Memory B cell (primary cell): ENCODE measurements around the gene STK40.
A peak's percentile ranks its signal among the peaks of the same experiment; 100 is the strongest.

Experiments
- ATAC-seq: fragments of 150-1000 bp; cut with Tn5 transposase; 2 replicates; pipeline ENCODE4 v1.10.0; 2021; ENCODE audit warnings: low read depth, mild to moderate bottlenecking, moderate library complexity
- DNase-seq, 2 donors: peaks; one replicate each; pipeline ENCODE4 v3.0.0; 2022; ENCODE audit warnings: low spot score in 2 of 2
- H3K27ac Mint-ChIP-seq: one replicate; pipeline ENCODE4 v1.8.0; 2022; ENCODE audit warnings: mild to moderate bottlenecking, moderate library complexity, mixed read lengths
- H3K27me3 Mint-ChIP-seq: one replicate; pipeline ENCODE4 v1.8.0; 2022; ENCODE audit warnings: mixed read lengths
- H3K36me3 Mint-ChIP-seq: one replicate; pipeline ENCODE4 v1.8.0; 2022; ENCODE audit warnings: mild to moderate bottlenecking, mixed read lengths
- H3K4me1 Mint-ChIP-seq: one replicate; pipeline ENCODE4 v1.8.0; 2022; ENCODE audit warnings: mixed read lengths
- H3K4me3 Mint-ChIP-seq: one replicate; pipeline ENCODE4 v1.8.0; 2022; ENCODE audit warnings: mild to moderate bottlenecking, moderate library complexity, mixed read lengths
- H3K9me3 Mint-ChIP-seq: one replicate; pipeline ENCODE4 v1.8.0; 2022; ENCODE audit warnings: mixed read lengths

STK40 gene

GRCh38 chr1:36390411-36390810 lies 4.7 kb upstream of the STK40 start:
- DNase-seq, result no peak
- Mint-ChIP-seq H3K27me3 (no peaks in the 10 kb centered on the region), H3K27ac (peak overlapping the region; percentile 84), H3K9me3 (no peaks in the 10 kb centered on the region), H3K36me3 (peaks cover 22% of the 10 kb centered on the region), H3K4me1 (peaks cover 59% of the 10 kb centered on the region), H3K4me3 (peak overlapping the region; percentile 67)
- no peak for ATAC-seq

- Mint-ChIP-seq H3K9me3 (no peaks in the 10 kb centered on the region), H3K4me1 (peaks cover 58% of the 10 kb centered on the region), H3K27ac (peak overlapping the region; percentile 84), H3K36me3 (peaks cover 21% of the 10 kb centered on the region), H3K27me3 (no peaks in the 10 kb centered on the region), H3K4me3 (peak overlapping the region; percentile 52)
- DNase-seq (no peak), ATAC-seq (no peak)
These were observed 4.3 kb upstream of the STK40 start for GRCh38 chr1:36389999-36390398.

GRCh38 chr1:36389261-36389660 lies 3.5 kb upstream of the STK40 start:
- H3K36me3 Mint-ChIP-seq, result peaks cover 20% of the 10 kb centered on the region
- H3K27me3 Mint-ChIP-seq, result no peaks in the 10 kb centered on the region
- no peak for DNase-seq
- ATAC-seq, result no peak
- peak overlapping the region; percentile 68 for H3K4me3 Mint-ChIP-seq
- peaks cover 62% of the 10 kb centered on the region for H3K4me1 Mint-ChIP-seq
- peak overlapping the region; percentile 84 for H3K27ac Mint-ChIP-seq
- no peaks in the 10 kb centered on the region for H3K9me3 Mint-ChIP-seq

- peaks cover 65% of the 10 kb centered on the region for H3K4me1 Mint-ChIP-seq
- H3K27me3 Mint-ChIP-seq, result no peaks in the 10 kb centered on the region
- DNase-seq, result no peak
- peaks cover 12% of the 10 kb centered on the region for H3K36me3 Mint-ChIP-seq
- H3K9me3 Mint-ChIP-seq, result no peaks in the 10 kb centered on the region
- H3K4me3 Mint-ChIP-seq, result peak overlapping the region; percentile 87
- peak overlapping the region; percentile 98 for H3K27ac Mint-ChIP-seq
- ATAC-seq, result no peak
These were observed 1.6 kb upstream of the STK40 start for GRCh38 chr1:36387141-36387949.

- Mint-ChIP-seq H3K4me3 (peak overlapping the region; percentile 87), H3K9me3 (no peaks in the 10 kb centered on the region), H3K36me3 (peaks cover 13% of the 10 kb centered on the region), H3K27me3 (no peaks in the 10 kb centered on the region), H3K4me1 (peaks cover 64% of the 10 kb centered on the region), H3K27ac (peak overlapping the region; percentile 98)
- DNase-seq, result peak; percentile 55 to 75
- peak; percentile 55 for ATAC-seq
These were observed 779 bp upstream of the STK40 start for GRCh38 chr1:36386265-36387140.

- H3K27me3 Mint-ChIP-seq, result no peaks in the 10 kb centered on the region
- H3K4me3 Mint-ChIP-seq, result peak overlapping the region; percentile 87
- H3K36me3 Mint-ChIP-seq, result peaks cover 6% of the 10 kb centered on the region
- peaks cover 62% of the 10 kb centered on the region for H3K4me1 Mint-ChIP-seq
- H3K9me3 Mint-ChIP-seq, result no peaks in the 10 kb centered on the region
- peak overlapping the region; percentile 98 for H3K27ac Mint-ChIP-seq
- no peak for ATAC-seq
- DNase-seq, result no peak
These were observed 948 bp downstream of the STK40 start for GRCh38 chr1:36384542-36385409.

- peak overlapping the region; percentile 46 for H3K27ac Mint-ChIP-seq
- ATAC-seq, result no peak
- peaks cover 62% of the 10 kb centered on the region for H3K4me1 Mint-ChIP-seq
- H3K4me3 Mint-ChIP-seq, result peak overlapping the region; percentile 25
- DNase-seq, result no peak
- no peaks in the 10 kb centered on the region for H3K9me3 Mint-ChIP-seq
- H3K36me3 Mint-ChIP-seq, result peaks cover 3% of the 10 kb centered on the region
- H3K27me3 Mint-ChIP-seq, result no peaks in the 10 kb centered on the region
These were observed 2.5 kb downstream of the STK40 start for GRCh38 chr1:36383240-36383639.

GRCh38 chr1:36382669-36383068 lies 3.1 kb downstream of the STK40 start:
- H3K9me3 Mint-ChIP-seq, result no peaks in the 10 kb centered on the region
- H3K27ac Mint-ChIP-seq, result no peak overlapping the region
- ATAC-seq, result no peak
- peaks cover 61% of the 10 kb centered on the region for H3K4me1 Mint-ChIP-seq
- H3K4me3 Mint-ChIP-seq, result no peak overlapping the region
- no peaks in the 10 kb centered on the region for H3K27me3 Mint-ChIP-seq
- no peak for DNase-seq
- peaks cover 3% of the 10 kb centered on the region for H3K36me3 Mint-ChIP-seq

- Mint-ChIP-seq H3K27ac (peak overlapping the region; percentile 87), H3K9me3 (no peaks in the 10 kb centered on the region), H3K27me3 (no peaks in the 10 kb centered on the region), H3K4me1 (peaks cover 59% of the 10 kb centered on the region), H3K4me3 (no peak overlapping the region), H3K36me3 (peaks cover 3% of the 10 kb centered on the region)
- no peak for ATAC-seq
- no peak for DNase-seq
These were observed 3.5 kb downstream of the STK40 start for GRCh38 chr1:36382231-36382630.

GRCh38 chr1:36381405-36381804 lies 4.3 kb downstream of the STK40 start:
- Mint-ChIP-seq H3K36me3 (peaks cover 3% of the 10 kb centered on the region), H3K27ac (peak overlapping the region; percentile 87), H3K27me3 (no peaks in the 10 kb centered on the region), H3K4me1 (peaks cover 55% of the 10 kb centered on the region), H3K4me3 (no peak overlapping the region), H3K9me3 (no peaks in the 10 kb centered on the region)
- no peak for DNase-seq
- no peak for ATAC-seq

- DNase-seq (no peak), ATAC-seq (no peak)
- H3K4me3 Mint-ChIP-seq, result peak overlapping the region; percentile 1
- H3K4me1 Mint-ChIP-seq, result peaks cover 55% of the 10 kb centered on the region
- H3K27me3 Mint-ChIP-seq, result no peaks in the 10 kb centered on the region
- peaks cover 3% of the 10 kb centered on the region for H3K36me3 Mint-ChIP-seq
- no peaks in the 10 kb centered on the region for H3K9me3 Mint-ChIP-seq
- peak overlapping the region; percentile 87 for H3K27ac Mint-ChIP-seq
These were observed 4.9 kb downstream of the STK40 start for GRCh38 chr1:36380782-36381181.

- ATAC-seq (no peak), DNase-seq (no peak)
- no peaks in the 10 kb centered on the region for H3K9me3 Mint-ChIP-seq
- no peaks in the 10 kb centered on the region for H3K27me3 Mint-ChIP-seq
- peaks cover 3% of the 10 kb centered on the region for H3K36me3 Mint-ChIP-seq
- H3K4me3 Mint-ChIP-seq, result no peak overlapping the region
- peak overlapping the region; percentile 87 for H3K27ac Mint-ChIP-seq
- H3K4me1 Mint-ChIP-seq, result peaks cover 55% of the 10 kb centered on the region
These were observed 5.5 kb downstream of the STK40 start for GRCh38 chr1:36380143-36380619.

- no peaks in the 10 kb centered on the region for H3K9me3 Mint-ChIP-seq
- no peak overlapping the region for H3K4me3 Mint-ChIP-seq
- H3K36me3 Mint-ChIP-seq, result peaks cover 3% of the 10 kb centered on the region
- ATAC-seq (no peak), DNase-seq (no peak)
- H3K27me3 Mint-ChIP-seq, result no peaks in the 10 kb centered on the region
- H3K27ac Mint-ChIP-seq, result peak overlapping the region; percentile 71
- peaks cover 58% of the 10 kb centered on the region for H3K4me1 Mint-ChIP-seq
These were observed 7.8 kb downstream of the STK40 start for GRCh38 chr1:36377791-36378492.
